K562 (cell line): ENCODE results near the gene SPAG9. TPM values are rescaled to one million over a fixed set of nuclear protein-coding genes. Genes with fewer than 3 reads are reported as not detected.

ENCODE experiments used
- BACH1 ChIP-seq: fragments of 200-800 bp; sonication (Bioruptor generic); IDR thresholded peaks from 2 replicates; pipeline ENCODE4 v1.6.1; 2016; ENCODE audit warnings: missing genetic modification characterization, missing compliant biosample characterization
- CBFB ChIP-seq: sonication (generic); formaldehyde crosslinking; IDR thresholded peaks from 2 replicates; pipeline ENCODE4 v1.4.0; 2020; ENCODE audit warnings: mild to moderate bottlenecking, missing genetic modification reagents
- CTCF ChIP-seq, 3 experiments: IDR thresholded peaks in 2 of 3; conservative IDR thresholded peaks in 1 of 3; 2 replicates each; pipeline ENCODE4 v1.5.1; 2011 to 2012; ENCODE audit warnings: low read length in 3 of 3, mild to moderate bottlenecking in 3 of 3, control low read depth in 2 of 3, improper control_type of control experiment in 1 of 3, inconsistent platforms in 1 of 3, low read depth in 1 of 3, mixed read lengths in 1 of 3, moderate library complexity in 1 of 3; ENCODE audit not compliant: insufficient read depth in 2 of 3
- FOSL1 ChIP-seq: fragments of 200-800 bp; sonication (Bioruptor generic); conservative IDR thresholded peaks from 2 replicates; pipeline ENCODE4 v1.6.1; 2016; ENCODE audit warnings: missing genetic modification characterization, missing compliant biosample characterization
- KLF10 ChIP-seq: fragments of 250-450 bp; sonication (Bioruptor Pico); IDR thresholded peaks from 2 replicates; pipeline ENCODE4 v1.6.1; 2021; ENCODE audit warnings: matching md5 sums
- MYC ChIP-seq, 2 experiments: fragments of 250-450 bp in 1 of 2; sonication (Bioruptor Pico) in 1 of 2; IDR thresholded peaks; 2 replicates each; pipeline versions ENCODE4 v1.5.1 to v1.6.1; 2012 to 2021; ENCODE audit warnings: low read depth in 2 of 2, borderline replicate concordance in 1 of 2, improper control_type of control experiment in 1 of 2, low read length in 1 of 2, mild to moderate bottlenecking in 1 of 2, moderate library complexity in 1 of 2
- NELFE ChIP-seq: IDR thresholded peaks from 2 replicates; pipeline ENCODE4 v1.6.1; 2011; ENCODE audit warnings: mild to moderate bottlenecking; ENCODE audit not compliant: insufficient read depth, insufficient read length
- RBM14 ChIP-seq: fragments of 200-400 bp; formaldehyde crosslinking; IDR thresholded peaks from 2 replicates; pipeline ENCODE4 v1.6.1; 2018; ENCODE audit warnings: low read depth, mild to moderate bottlenecking, low read length, moderate library complexity, borderline replicate concordance; ENCODE audit not compliant: insufficient read depth
- THRAP3 ChIP-seq: fragments of 450-650 bp; IDR thresholded peaks from 2 replicates; pipeline ENCODE4 v1.6.1; 2016; ENCODE audit warnings: mild to moderate bottlenecking, inconsistent platforms, borderline replicate concordance
- THRB ChIP-seq: fragments of 450-650 bp; formaldehyde crosslinking; conservative IDR thresholded peaks from 2 replicates; pipeline ENCODE4 v1.4.0; 2022; ENCODE audit warnings: mild to moderate bottlenecking, missing genetic modification characterization
- U2AF1 ChIP-seq: fragments of 200-400 bp; formaldehyde crosslinking; optimal IDR thresholded peaks from 2 replicates; pipeline ENCODE3; 2017; ENCODE audit warnings: mild to moderate bottlenecking, low read depth, low read length, moderate library complexity
- USF1 ChIP-seq: sonication (generic); formaldehyde crosslinking; IDR thresholded peaks from 2 replicates; pipeline ENCODE4 v1.9.0; 2022; ENCODE audit warnings: mild to moderate bottlenecking, missing genetic modification reagents
- ZBED1 ChIP-seq: IDR thresholded peaks from 2 replicates; pipeline ENCODE4 v1.6.1; 2014
- ZEB2 ChIP-seq: fragments of 450-650 bp; IDR thresholded peaks from 2 replicates; pipeline ENCODE4 v1.6.1; 2016
- ZMIZ1 ChIP-seq, 2 experiments: fragments of 150-350 bp in 1 of 2; IDR thresholded peaks; 2 replicates each; pipeline ENCODE4 v1.6.1; 2012 to 2016; ENCODE audit warnings: low read depth in 2 of 2, low read length in 2 of 2, mild to moderate bottlenecking in 1 of 2, moderate library complexity in 1 of 2
- ZNF561 ChIP-seq: fragments of 450-650 bp; formaldehyde crosslinking; conservative IDR thresholded peaks from 2 replicates; pipeline ENCODE4 v1.4.0; 2020; ENCODE audit warnings: mild to moderate bottlenecking, moderate library complexity
- ZNF699 ChIP-seq: fragments of 250-450 bp; sonication (Bioruptor Pico); IDR thresholded peaks from 2 replicates; pipeline ENCODE4 v1.8.0; 2021; ENCODE audit warnings: mild to moderate bottlenecking, moderate library complexity; ENCODE audit not compliant: insufficient replicate concordance
- ZNF77 ChIP-seq: fragments of 250-450 bp; sonication (Bioruptor Pico); IDR thresholded peaks from 2 replicates; pipeline ENCODE4 v1.5.0; 2020
- polyA plus RNA-seq, 8 experiments: library from polyadenylated mRNA; depleted of rRNA in 4 of 8; stranded (reverse) in 5 of 8; unstranded in 3 of 8; fragments of >200 nt; fragmentation: Nextera tagmentation in 2 of 8; fragmentation: Illumina TruSeq in 1 of 8; extraction: Ambion mirVana in 2 of 8; extraction: Trizol in 1 of 8; gene quantifications; 2 replicates each; pipeline versions ENCODE4 v1.2.1 to v1.2.3, GENCODE V29; 2011 to 2014; ENCODE audit warnings: inconsistent platforms in 1 of 8, missing spikeins in 1 of 8
- total RNA-seq, 7 experiments: library from RNA; depleted of rRNA in 6 of 7; stranded (reverse); fragments of >200 nt in 6 of 7; fragmentation: Illumina TruSeq in 2 of 7; extraction: Trizol in 2 of 7; gene quantifications; 2 replicates each; pipeline versions ENCODE4 v1.2.1 to v1.2.3, GENCODE V29; 2011 to 2021; ENCODE audit warnings: low replicate concordance in 1 of 7

Gene SPAG9
- total and polyA plus RNA-seq, 9 of the 15 experiments (the other 6 are each of a cell fraction or from before 2014, with no cell fraction given), result 12.2 to 99.2 (median 58.2) TPM

GRCh38 chr17:50949989-50950877, 170.4 kb downstream of the SPAG9 start (continued):
- TF ChIP-seq BACH1 (tag), result peak; percentile 22; the same call in 1 of the 2 replicates
- peak; percentile 63 for TF ChIP-seq FOSL1 (tag)
- TF ChIP-seq RBM14, result no peak
- peak; percentile 66; the same call in 1 of the 2 replicates for TF ChIP-seq ZEB2
- TF ChIP-seq ZNF561 (CRISPR knock-in tag), result no peak
- no peak for TF ChIP-seq ZNF77 (CRISPR knock-in tag)
- TF ChIP-seq MYC (IDR thresholded peaks at IDR 0.05; ENCODE audit: low read depth, low read length), result no peak; the same call in 1 of the 2 replicates
- TF ChIP-seq MYC (CRISPR knock-in tag; IDR thresholded peaks at IDR 0.05; ENCODE audit: borderline replicate concordance, low read depth), result no peak
- TF ChIP-seq CTCF (IDR thresholded peaks at IDR 0.05 in 2 of 3, conservative IDR thresholded peaks at IDR 0.05 in 1 of 3; ENCODE audit: insufficient read depth in 2 of 3, low read depth in 1 of 3, low read length in 3 of 3), result peak; percentile 88 to 93 (median 92)
- no peak for TF ChIP-seq THRAP3
- TF ChIP-seq ZMIZ1 (IDR thresholded peaks at IDR 0.05; ENCODE audit: low read depth in 2 of 2, low read length in 2 of 2), result no peak
- no peak for TF ChIP-seq U2AF1
- no peak for TF ChIP-seq ZBED1
- no peak for TF ChIP-seq KLF10 (CRISPR knock-in tag)
- TF ChIP-seq ZNF699 (CRISPR knock-in tag), result no peak
- no peak for TF ChIP-seq USF1 (CRISPR knock-in tag)
- no peak for TF ChIP-seq CBFB (CRISPR knock-in tag)
- TF ChIP-seq THRB (CRISPR knock-in tag), result no peak
- TF ChIP-seq NELFE, result no peak
